GM12891 (cell line): ENCODE measurements around the gene PPIP5K2.

ENCODE experiments used
- POLR2A ChIP-seq: IDR thresholded peaks from 2 replicates; pipeline ENCODE4 v1.6.1; 2011; ENCODE audit warnings: low read depth, low read length, control low read depth
- POLR2AphosphoS5 ChIP-seq: IDR thresholded peaks from 2 replicates; pipeline ENCODE4 v1.6.1; 2011; ENCODE audit warnings: low read depth, low read length, control low read depth
- SPI1 ChIP-seq: IDR thresholded peaks from 2 replicates; pipeline ENCODE4 v1.6.1; 2011; ENCODE audit warnings: low read depth, low read length, control low read depth
- TAF1 ChIP-seq: IDR thresholded peaks from 2 replicates; pipeline ENCODE4 v1.6.1; 2011; ENCODE audit warnings: low read depth, low read length, control low read depth

DNA sequence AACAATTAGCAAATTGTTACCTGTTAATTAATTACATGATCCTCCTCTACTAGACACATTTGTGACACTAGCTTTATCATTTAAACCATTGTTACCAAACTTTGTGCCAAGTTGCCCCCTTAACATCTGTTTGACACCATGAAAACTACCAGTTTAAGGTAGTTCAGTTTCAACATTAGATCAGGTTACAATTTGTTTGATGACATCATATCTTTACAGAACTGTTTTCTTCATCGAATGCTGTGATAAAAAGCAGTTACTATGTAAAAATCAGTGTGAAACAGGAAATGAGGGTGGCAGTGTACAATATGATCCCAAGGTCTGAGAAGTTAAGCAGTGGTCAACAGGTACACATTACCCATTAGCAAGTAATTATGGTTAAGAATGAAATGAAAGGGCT, 17.9 kb upstream of the PPIP5K2 start:
- no peak for TF ChIP-seq POLR2A
- no peak for TF ChIP-seq POLR2AphosphoS5
- no peak for TF ChIP-seq TAF1
- no peak for TF ChIP-seq SPI1
